HG03575 (cell line): ENCODE measurements around the gene MIA2.

Source experiments
- ATAC-seq: cut with Tn5 transposase; IDR thresholded peaks from one replicate; pipeline ENCODE4 v1.9.1; 2021; ENCODE audit not compliant: unreplicated experiment, insufficient number of reproducible peaks, low FRiP score; ENCODE audit errors: extremely low read depth

MIA2 gene

DNA sequence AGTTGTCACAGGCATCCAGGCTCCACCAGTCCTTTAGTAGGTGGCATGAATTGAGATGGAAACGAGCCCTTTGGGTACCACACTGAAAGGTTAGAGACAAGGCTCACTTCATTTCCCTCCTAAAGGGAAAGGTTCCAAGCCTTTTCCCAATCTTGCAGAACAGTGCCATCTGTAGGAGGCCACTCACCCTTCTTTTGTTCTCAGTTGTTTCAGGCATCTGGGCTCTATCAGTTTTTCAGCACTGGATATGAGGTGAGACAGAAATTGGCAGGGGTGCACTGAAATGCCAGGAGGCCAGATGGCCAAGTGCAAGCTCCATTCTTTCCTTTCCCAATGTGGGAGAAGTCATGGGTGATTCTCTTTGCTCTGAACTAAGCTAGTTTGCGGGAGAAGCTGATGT lies 183.3 kb downstream of the MIA2 start:
- ATAC-seq, result no peak

DNA sequence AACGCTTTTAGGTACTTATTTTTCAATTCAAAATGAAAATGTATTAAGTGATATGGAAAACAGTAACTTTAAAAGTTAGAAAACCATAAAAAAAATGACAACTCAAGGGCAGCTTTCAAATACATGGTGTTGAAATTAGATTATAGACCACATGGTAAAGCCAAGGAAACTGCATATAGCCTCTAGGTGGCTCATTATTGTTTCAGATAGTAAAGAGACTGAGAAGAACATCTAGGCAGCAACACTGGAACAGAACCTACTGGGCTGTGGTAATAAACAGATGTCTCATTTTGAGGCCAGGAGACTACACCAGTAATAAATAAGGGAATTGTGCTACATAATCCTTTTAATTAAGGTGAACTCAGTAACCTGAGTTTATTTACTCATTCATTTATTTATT lies 185.6 kb downstream of the MIA2 start:
- ATAC-seq, result no peak

DNA sequence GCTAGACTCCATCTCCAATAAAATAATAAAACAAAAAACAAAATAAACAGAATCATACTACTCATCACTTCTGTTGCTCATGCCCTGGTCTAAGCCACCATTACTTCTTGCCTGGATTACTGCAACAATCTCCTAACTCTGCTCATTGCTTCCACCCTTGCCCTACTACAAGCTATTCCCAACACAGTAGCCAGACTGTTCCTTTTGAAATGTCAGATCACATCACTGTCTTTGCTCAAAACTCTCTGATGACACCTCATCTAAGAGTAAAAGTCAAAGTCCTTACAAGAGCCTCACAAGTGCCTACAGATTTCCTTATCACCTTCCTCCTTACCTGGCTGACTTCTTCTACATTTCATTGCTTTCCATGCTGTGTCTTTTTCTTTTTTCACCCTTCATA lies 188.5 kb downstream of the MIA2 start:
- no peak for ATAC-seq

DNA sequence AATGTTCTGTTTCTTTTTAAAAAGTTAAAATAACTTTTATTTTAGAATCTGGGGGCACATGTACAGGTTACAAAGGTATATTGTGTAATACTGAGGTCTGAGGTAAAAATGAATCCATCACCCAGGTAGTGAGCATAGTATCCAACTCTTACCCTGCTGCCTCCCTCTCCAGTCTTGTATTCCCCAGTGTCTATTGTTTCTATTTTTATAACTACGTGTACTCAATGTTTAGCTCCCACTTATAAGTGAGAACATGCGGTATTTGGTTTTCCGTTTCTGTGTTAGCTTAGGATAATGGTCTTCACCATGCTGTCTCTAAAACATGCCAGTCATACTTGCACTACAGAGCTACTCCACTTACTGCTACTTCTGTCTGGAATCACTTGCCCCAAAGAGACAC lies 190.1 kb downstream of the MIA2 start:
- ATAC-seq, result no peak

DNA sequence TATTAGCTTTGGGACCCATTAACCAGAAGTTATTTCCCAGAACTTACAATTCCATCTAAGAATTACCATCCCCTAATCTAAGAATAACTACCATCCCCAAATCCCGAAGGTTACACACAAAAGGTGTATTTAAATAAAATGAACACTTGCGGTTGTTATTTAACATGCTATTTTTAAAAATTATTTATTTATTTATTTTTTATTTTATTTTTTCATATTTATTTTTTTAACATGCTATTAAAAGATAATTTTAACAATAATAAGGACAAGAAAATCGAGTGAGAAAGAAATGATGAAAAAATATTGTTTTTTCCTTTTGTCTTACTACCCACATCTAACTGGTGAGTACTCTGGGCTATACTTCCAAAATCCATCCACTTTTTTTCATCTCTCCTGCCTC lies 192.2 kb downstream of the MIA2 start:
- no peak for ATAC-seq

DNA sequence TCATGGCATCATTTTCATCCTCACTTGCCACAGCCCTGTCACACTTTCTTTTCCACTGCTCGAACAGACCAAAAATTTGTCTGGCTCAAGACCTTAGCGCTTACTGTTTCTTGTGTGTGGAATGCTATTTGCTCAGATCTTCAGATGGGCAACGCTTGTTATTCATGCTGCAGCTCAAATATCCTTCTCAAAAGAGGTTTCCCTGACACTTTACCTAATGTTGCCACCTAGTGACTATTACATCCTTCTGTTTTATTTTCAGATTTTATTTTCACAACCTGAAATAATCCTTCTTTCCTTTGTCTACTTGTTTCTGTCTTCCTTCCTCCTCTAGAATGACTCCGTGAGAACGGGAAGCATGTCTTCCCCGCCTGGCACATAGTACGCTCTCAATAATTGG lies 192.9 kb downstream of the MIA2 start:
- no peak for ATAC-seq

DNA sequence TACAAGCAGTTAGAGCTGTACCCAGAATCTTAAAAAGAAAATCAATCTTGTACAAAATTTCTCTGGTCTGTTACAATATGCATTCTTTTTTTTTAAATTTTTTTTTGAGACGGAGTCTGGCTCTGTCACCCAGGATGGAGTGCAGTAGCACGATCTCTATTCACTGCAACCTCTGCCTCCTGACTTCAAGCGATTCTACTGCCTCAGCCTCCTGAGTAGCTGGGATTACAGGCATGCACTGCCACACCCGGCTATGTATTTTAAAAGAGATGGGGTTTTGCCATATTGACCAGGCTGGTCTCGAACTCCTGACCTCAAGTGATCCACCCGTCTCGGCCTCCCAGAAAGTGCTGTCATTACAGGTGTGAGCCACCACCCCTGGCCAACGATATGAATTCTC lies 194.4 kb downstream of the MIA2 start:
- ATAC-seq, result no peak

DNA sequence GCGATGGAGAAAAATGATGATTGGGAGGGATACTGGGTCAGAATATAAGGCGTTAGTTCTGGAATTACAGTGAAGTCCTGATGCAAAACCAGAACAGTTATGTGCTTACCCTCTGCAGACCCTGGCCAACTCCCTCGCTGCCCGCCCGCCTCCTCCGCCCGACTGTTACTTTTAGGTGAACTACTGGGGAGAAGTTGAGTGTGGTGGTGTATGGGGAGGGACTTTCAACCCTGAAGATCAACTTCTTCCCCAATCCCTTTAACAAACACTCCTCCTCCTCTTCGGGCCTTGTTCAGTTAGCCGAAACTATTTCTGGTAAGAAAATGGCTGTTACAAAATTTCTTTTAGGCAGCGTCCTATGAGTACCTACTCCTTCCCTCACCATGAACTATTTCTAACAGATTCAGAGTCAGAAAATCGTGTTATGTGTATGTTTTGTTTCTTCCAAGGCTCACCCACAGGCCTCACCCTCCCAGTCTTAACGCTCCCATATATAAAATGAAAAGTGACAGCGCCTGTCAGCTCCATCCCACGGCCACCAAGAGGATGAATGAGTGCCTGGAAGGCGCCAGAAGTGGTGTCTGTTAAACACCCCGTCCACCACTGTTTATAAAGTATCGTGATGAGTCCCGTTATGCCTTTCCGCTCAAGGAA lies 197.2 kb downstream of the MIA2 start:
- ATAC-seq, result no peak

DNA sequence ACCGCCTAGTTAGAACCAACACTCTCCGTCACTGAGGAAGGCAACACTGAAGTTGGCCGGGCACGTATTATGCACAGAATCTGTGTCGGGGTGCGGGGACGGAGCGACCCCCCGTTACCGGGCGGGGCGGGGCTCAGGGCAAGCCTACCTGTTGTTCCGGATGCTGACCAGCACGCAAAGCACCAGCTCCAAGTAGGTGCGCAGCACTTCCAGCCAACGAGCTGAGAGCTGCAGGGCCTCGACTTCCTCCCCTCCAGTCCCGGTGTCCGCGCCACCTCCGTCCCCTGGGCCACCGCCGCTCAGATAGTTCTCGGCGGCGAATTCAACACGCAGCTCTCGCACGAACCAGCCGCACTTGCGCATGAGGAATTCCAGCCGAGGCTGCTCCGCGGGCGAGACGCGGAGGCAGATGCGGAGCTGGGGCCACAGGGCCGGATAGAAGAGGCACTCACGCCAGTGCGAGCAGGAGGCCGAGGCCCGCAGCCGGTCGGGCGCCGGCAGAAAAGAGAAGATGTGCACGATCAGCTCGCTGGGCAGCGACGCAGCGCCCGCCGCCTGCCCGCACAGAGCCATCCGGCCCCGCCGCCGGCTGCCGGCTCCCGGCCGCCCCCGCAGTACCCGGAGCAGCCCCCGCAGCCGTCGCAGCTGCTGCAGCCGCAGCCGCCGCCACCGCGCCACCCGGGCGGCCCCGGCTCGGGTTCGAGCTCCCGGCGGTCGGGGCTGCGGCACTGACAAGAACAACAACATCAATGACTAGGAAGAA lies 197.9 kb downstream of the MIA2 start:
- peak; percentile 4 for ATAC-seq

DNA sequence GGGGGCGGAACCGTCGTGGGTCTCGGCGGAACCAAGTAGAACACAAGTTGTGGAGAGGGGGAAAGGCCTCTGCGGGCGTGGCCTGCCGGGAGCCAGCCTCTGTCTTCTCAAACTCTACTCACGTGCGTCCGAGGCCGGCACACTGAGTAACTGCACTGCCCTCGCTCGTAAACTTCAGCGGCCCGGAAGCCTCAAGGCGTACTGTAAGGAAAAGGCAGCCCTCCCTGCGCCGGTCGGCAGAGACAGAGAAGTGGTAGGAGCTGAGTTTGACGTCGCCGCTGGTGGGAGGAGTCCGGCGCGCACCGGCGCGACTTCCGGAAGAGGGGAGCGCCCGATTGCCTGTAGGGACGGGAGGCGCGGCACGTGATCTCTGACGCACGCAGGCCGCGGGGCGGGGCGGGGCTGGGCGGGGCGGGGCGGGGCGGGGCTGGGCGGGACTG lies 198.5 kb downstream of the MIA2 start, which contains the start of gene FBXO33:
TSS of gene FBXO33 (minus strand) at position 255 of the 440 bp plus-strand sequence. CDS start 271 bp downstream, outside the sequence.
- ATAC-seq, result peak; percentile 49

DNA sequence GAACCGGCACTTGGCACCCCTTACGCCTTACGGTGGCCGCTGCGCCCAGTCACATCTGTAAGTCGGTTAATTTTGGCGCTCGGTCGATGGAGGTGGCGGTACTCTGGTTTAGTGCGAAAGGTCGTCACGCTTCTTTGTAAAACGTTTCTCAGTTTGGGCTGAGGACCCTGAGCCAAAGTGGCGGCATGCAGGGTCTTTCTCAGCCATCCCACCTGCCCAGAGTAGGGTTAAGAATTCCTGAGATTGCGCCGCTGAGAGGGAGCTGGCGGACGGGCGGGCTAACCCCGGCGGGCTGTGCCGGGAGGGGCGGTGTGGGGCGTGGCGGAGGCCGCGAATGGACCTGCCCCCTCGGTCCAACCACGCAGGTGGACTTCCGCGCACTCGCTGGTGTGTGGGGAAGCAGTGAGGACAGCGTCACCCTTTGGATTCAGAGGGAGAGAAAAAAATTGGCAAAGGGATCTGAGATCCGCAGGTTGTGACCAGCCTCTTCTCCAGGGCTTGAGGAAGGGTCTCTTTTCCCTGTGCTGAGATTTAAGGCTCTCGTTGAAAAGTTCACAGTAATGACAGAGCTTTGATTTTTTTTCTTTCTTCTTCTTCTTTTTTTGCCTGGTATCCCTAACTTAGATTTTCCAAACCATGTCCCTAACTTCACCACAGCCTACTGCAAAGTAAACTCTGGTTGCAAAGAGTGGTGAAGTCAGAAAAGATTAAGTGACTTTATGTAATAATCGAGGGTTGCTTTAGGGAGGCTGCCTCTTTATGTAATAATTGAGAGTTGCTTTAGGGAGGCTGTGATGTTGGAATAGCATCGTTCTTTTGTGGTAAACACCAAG lies 199.1 kb downstream of the MIA2 start:
- peak; percentile 44 for ATAC-seq

DNA sequence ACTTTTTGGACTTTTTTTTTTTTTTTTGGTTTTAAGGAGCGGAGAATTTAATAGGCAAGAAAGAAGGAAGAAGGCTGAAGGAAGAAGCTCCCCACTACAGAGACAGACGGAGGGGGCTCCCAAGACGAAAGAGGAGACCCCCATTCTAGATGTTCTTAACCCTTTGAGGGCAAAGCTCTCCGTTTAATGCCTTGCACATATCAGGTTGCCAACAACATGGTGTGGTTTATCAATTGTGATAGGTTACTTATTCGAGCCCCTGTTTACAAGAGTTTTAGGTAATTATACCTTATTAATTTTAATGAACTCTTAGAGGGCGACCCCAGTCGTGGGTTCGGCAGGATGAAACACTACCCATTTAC lies 199.7 kb downstream of the MIA2 start:
- no peak for ATAC-seq

DNA sequence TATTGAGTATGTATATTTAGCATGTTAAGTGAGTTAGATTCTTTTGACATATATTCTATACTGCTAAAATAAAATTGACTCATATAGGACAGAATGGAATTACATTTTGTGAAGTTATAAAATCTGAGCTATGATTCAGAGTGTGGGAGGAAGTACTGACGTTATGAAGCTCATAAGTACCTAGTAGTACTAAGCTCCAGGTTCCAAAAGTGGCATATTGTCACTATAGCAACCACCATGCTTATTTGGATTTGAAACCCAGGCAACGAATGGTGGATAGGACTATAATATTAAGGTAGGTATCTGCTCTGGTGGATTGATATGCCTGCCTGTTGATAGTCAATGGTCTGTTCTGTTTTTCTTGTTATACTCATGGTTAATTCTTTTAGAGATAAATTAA lies 200.7 kb downstream of the MIA2 start:
- no peak for ATAC-seq

DNA sequence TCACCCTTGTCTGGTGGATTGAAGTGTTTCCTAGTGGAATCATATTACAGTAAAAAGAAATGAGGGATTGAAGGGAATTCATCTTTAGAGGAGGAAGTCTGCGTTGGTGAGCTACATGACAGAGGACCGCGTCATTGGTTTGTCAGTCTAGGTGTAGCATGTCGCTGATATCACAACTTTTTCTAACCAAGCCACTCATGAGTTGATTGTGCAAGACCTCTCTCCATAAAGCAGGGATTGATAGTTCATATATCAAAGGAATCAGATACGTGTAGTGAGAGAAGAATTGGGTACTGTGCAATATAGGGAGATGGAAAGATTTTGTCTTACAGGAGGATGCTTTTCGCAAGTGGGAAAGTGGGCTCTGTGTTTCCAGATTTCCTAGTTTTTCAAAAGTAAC lies 201.5 kb downstream of the MIA2 start:
- ATAC-seq, result no peak
